GM23248 (cell line): ENCODE measurements around the gene PRLR. TPM values are rescaled to one million over a fixed set of nuclear protein-coding genes. Genes with fewer than 3 reads are reported as not detected.
A peak's percentile ranks its signal among the peaks of the same experiment; 100 is the strongest.

Source experiments
- DNase-seq: peaks from one replicate; pipeline ENCODE4 v3.0.0-alpha.2; 2015
- H2AFZ ChIP-seq: fragments of 200-600 bp; sonication (generic); 2 replicates; pipeline ENCODE4 v1.6.1; 2016; ENCODE audit warnings: antibody characterized with exemption
- H3F3A ChIP-seq: fragments of 200-600 bp; sonication (generic); 2 replicates; pipeline ENCODE4 v1.6.1; 2016; ENCODE audit warnings: mild to moderate bottlenecking, antibody characterized with exemption, mixed run types; ENCODE audit not compliant: insufficient read depth
- H3K27ac ChIP-seq: fragments of 200-600 bp; sonication (generic); 2 replicates; pipeline ENCODE4 v1.5.1; 2016; ENCODE audit warnings: mild to moderate bottlenecking
- H3K27me3 ChIP-seq: fragments of 200-600 bp; sonication (generic); replicated peaks from 2 replicates; pipeline ENCODE4 v1.6.1; 2016; ENCODE audit warnings: mild to moderate bottlenecking; ENCODE audit not compliant: insufficient read depth
- H3K36me3 ChIP-seq: fragments of 200-600 bp; sonication (generic); 2 replicates; pipeline ENCODE4 v1.6.1; 2016; ENCODE audit warnings: low read depth, mild to moderate bottlenecking
- H3K4me1 ChIP-seq: fragments of 200-600 bp; sonication (generic); 2 replicates; pipeline ENCODE4 v1.6.1; 2016; ENCODE audit warnings: mild to moderate bottlenecking; ENCODE audit not compliant: insufficient read depth
- H3K4me2 ChIP-seq: fragments of 200-600 bp; sonication (generic); one replicate; pipeline ENCODE4 v1.6.1; 2016; ENCODE audit warnings: mild to moderate bottlenecking; ENCODE audit not compliant: unreplicated experiment
- H3K4me3 ChIP-seq: fragments of 200-600 bp; sonication (generic); 2 replicates; pipeline ENCODE4 v1.5.1; 2016; ENCODE audit warnings: mild to moderate bottlenecking
- H3K79me2 ChIP-seq: fragments of 200-600 bp; sonication (generic); 2 replicates; pipeline ENCODE4 v1.6.1; 2016; ENCODE audit warnings: mild to moderate bottlenecking; ENCODE audit not compliant: insufficient read depth
- H3K9ac ChIP-seq: fragments of 200-600 bp; sonication (generic); 2 replicates; pipeline ENCODE4 v1.6.1; 2016; ENCODE audit warnings: mild to moderate bottlenecking
- H3K9me2 ChIP-seq: fragments of 200-600 bp; sonication (generic); 2 replicates; pipeline ENCODE4 v1.6.1; 2016; ENCODE audit warnings: mixed run types, mild to moderate bottlenecking, moderate library complexity; ENCODE audit not compliant: insufficient read depth
- H3K9me3 ChIP-seq: fragments of 200-600 bp; sonication (generic); one replicate; pipeline ENCODE4 v1.6.1; 2017; ENCODE audit warnings: low read depth
- H4K20me1 ChIP-seq: fragments of 200-600 bp; sonication (generic); 2 replicates; pipeline ENCODE4 v1.6.0; 2016; ENCODE audit not compliant: insufficient read depth
- EZH2 ChIP-seq: fragments of 200-600 bp; sonication (generic); IDR thresholded peaks from 2 replicates; pipeline ENCODE4 v1.6.1; 2018; ENCODE audit warnings: antibody characterized with exemption, mild to moderate bottlenecking; ENCODE audit not compliant: insufficient read depth, poor library complexity, severe bottlenecking
- EZH2phosphoT487 ChIP-seq: fragments of 200-600 bp; sonication (generic); IDR thresholded peaks from 2 replicates; pipeline ENCODE4 v1.6.1; 2018; ENCODE audit warnings: antibody characterized with exemption, moderate library complexity, mild to moderate bottlenecking, low read depth; ENCODE audit not compliant: insufficient read depth
- WGBS, 2 experiments: methylation state at CpG; one replicate each; pipeline ENCODE4 v1.1.6; 2015 to 2017; ENCODE audit warnings: low lambda C conversion rate in 2 of 2, low coverage in 1 of 2; ENCODE audit errors: missing lambda C conversion rate in 2 of 2; 5-methylcytosine and 5-hydroxymethylcytosine counted together
- in situ Hi-C: fragments of 300-500 bp; cut with MboI; formaldehyde crosslinking; loops from 2 replicates; pipeline ENCODE4 v1.15.0; 2020
- polyA plus RNA-seq: library from polyadenylated mRNA; unstranded; fragments of >200 nt; fragmentation: Nextera tagmentation; extraction: Ambion mirVana; gene quantifications from 2 replicates; pipeline ENCODE4 v1.2.1, GENCODE V29; 2016
- total RNA-seq: library from RNA; depleted of rRNA; stranded (reverse); fragments of >200 nt; shearing (Covaris generic); gene quantifications from 2 replicates; pipeline ENCODE4 v1.2.3, GENCODE V29; 2014

PRLR gene
- total and polyA plus RNA-seq, 2 experiments from 2014 or later = 0.80 to 5.8 TPM

- no peaks in the 10 kb centered on the region for H3K27me3 ChIP-seq
- no peaks in the 10 kb centered on the region for H3K9me3 ChIP-seq
- no peak for TF ChIP-seq EZH2phosphoT487
- TF ChIP-seq EZH2 = no peak
- in situ Hi-C loops = loop anchor here (25.0 kb wide), 1 partner anchor 737 kb away; the partner anchor contains the start of gene CAPSL
- H3F3A ChIP-seq = peaks cover 29% of the 10 kb centered on the region; the same call in 1 of the 2 replicates
- 95 to 98% methylated on average over 3 of the region's 3 CpGs for WGBS, 2 experiments
- H3K4me2 ChIP-seq = no peak overlapping the region
- H3K4me3 ChIP-seq = no peak overlapping the region
- no peaks in the 10 kb centered on the region for H3K36me3 ChIP-seq
- H3K4me1 ChIP-seq = peaks cover 32% of the 10 kb centered on the region
- H3K9ac ChIP-seq = no peak overlapping the region
- H3K27ac ChIP-seq = no peak overlapping the region
- H2AFZ ChIP-seq = no peak overlapping the region
- DNase-seq = no peak
- H3K79me2 ChIP-seq = no peaks in the 10 kb centered on the region
- H4K20me1 ChIP-seq = no peaks in the 10 kb centered on the region
- H3K9me2 ChIP-seq = peaks cover 2% of the 10 kb centered on the region; the same call in 1 of the 2 replicates
Measured at GRCh38 chr5:35199886-35200285, 30.4 kb downstream of the PRLR start.

- Histone ChIP-seq H3K9me2 (peaks cover 2% of the 10 kb centered on the region; the same call in 1 of the 2 replicates), H4K20me1 (no peaks in the 10 kb centered on the region), H3F3A (peaks cover 29% of the 10 kb centered on the region; the same call in 1 of the 2 replicates), H3K4me3 (peak overlapping the region; percentile 14; the same call in 1 of the 2 replicates), H3K9me3 (no peaks in the 10 kb centered on the region), H3K79me2 (no peaks in the 10 kb centered on the region), H3K4me1 (peaks cover 32% of the 10 kb centered on the region), H3K9ac (no peak overlapping the region), H3K36me3 (no peaks in the 10 kb centered on the region), H3K27ac (0 out of 2 replicates have a peak overlapping the region, but pooled peaks have one; percentile 10), H3K4me2 (peak overlapping the region; percentile 59), H2AFZ (0 out of 2 replicates have a peak overlapping the region, but pooled peaks have one; percentile 14), H3K27me3 (no peaks in the 10 kb centered on the region; the same call in 1 of the 2 replicates)
- DNase-seq = peak; percentile 52
- no peak for TF ChIP-seq EZH2phosphoT487
- no peak for TF ChIP-seq EZH2
- in situ Hi-C loops = no loop called here
- WGBS, 2 experiments = 13 to 16% methylated on average over 4 of the region's 4 CpGs
Measured at GRCh38 chr5:35198686-35199085, 31.6 kb downstream of the PRLR start.

- Histone ChIP-seq H3K27me3 (no peaks in the 10 kb centered on the region; the same call in 1 of the 2 replicates), H3K4me1 (peaks cover 28% of the 10 kb centered on the region), H3K27ac (0 out of 2 replicates have a peak overlapping the region, but pooled peaks have one; percentile 10), H3K9ac (no peak overlapping the region), H3K79me2 (no peaks in the 10 kb centered on the region), H3K9me2 (0 out of 2 replicates have a peak, but pooled peaks cover under 1% of the 10 kb centered on the region), H3K4me2 (peak overlapping the region; percentile 59), H3K9me3 (no peaks in the 10 kb centered on the region), H3F3A (peaks cover 26% of the 10 kb centered on the region; the same call in 1 of the 2 replicates), H4K20me1 (no peaks in the 10 kb centered on the region), H2AFZ (0 out of 2 replicates have a peak overlapping the region, but pooled peaks have one; percentile 25), H3K4me3 (peak overlapping the region; percentile 14; the same call in 1 of the 2 replicates), H3K36me3 (no peaks in the 10 kb centered on the region)
- peak; percentile 76 for DNase-seq
- TF ChIP-seq EZH2 (no peak), EZH2phosphoT487 (no peak)
- in situ Hi-C loops = no loop called here
- 3 to 5% methylated on average over 5 of the region's 5 CpGs for WGBS, 2 experiments
Measured at GRCh38 chr5:35198075-35198474, 32.2 kb downstream of the PRLR start.

GRCh38 chr5:35197351-35197750 lies 32.9 kb downstream of the PRLR start:
- no peak overlapping the region for H3K4me2 ChIP-seq
- no peak for DNase-seq
- no peak overlapping the region for H3K4me3 ChIP-seq
- H2AFZ ChIP-seq = no peak overlapping the region
- H3K4me1 ChIP-seq = peaks cover 21% of the 10 kb centered on the region
- TF ChIP-seq EZH2 (no peak), EZH2phosphoT487 (no peak)
- H3K27ac ChIP-seq = no peak overlapping the region
- H3K79me2 ChIP-seq = no peaks in the 10 kb centered on the region
- no peaks in the 10 kb centered on the region for H3K9me3 ChIP-seq
- H3K9ac ChIP-seq = no peak overlapping the region
- H3F3A ChIP-seq = peaks cover 19% of the 10 kb centered on the region; the same call in 1 of the 2 replicates
- no peaks in the 10 kb centered on the region for H3K36me3 ChIP-seq
- 98 to 100% methylated on average over 3 of the region's 3 CpGs for WGBS, 2 experiments
- no peaks in the 10 kb centered on the region for H3K9me2 ChIP-seq
- in situ Hi-C loops = no loop called here
- no peaks in the 10 kb centered on the region for H4K20me1 ChIP-seq
- H3K27me3 ChIP-seq = no peaks in the 10 kb centered on the region; the same call in none of the 2 replicates
